GM12892 (cell line): ENCODE data around the gene ARMH1.

Source experiments
- POLR2A ChIP-seq: IDR thresholded peaks from 2 replicates; pipeline ENCODE4 v1.6.1; 2011; ENCODE audit warnings: low read depth, low read length, control low read depth
- POLR2AphosphoS5 ChIP-seq: IDR thresholded peaks from 2 replicates; pipeline ENCODE4 v1.6.1; 2011; ENCODE audit warnings: low read depth, low read length, control low read depth

- TF ChIP-seq POLR2A (no peak), POLR2AphosphoS5 (no peak)
These were observed 39.1 kb upstream of the ARMH1 start for GRCh38 chr1:44635439-44635838.
